GM13977 (cell line): ENCODE data around the gene TPRG1L.

Experiments
- DNase-seq: peaks from one replicate; pipeline ENCODE4 v3.0.0; 2012; ENCODE audit warnings: low spot score
- CTCF ChIP-seq: IDR thresholded peaks from 2 replicates; pipeline ENCODE4 v1.5.1; 2012; ENCODE audit warnings: mild to moderate bottlenecking, control low read depth; ENCODE audit not compliant: insufficient read depth; ENCODE audit errors: extremely low read depth, missing control alignments
- in situ Hi-C: fragments of 300-500 bp; cut with MboI; formaldehyde crosslinking; loops from one replicate; pipeline ENCODE4 v1.12.0; 2022; ENCODE audit warnings: low sequenced_read_pairs, low pct_unique_long_range_greater_than_20kb, mixed read lengths, inconsistent platforms; ENCODE audit not compliant: unreplicated experiment

TPRG1L gene

GRCh38 chr1:3645666-3646355 lies 21.0 kb downstream of the TPRG1L start:
- in situ Hi-C loops = no loop called here
- no peak for TF ChIP-seq CTCF
- DNase-seq = no peak

DNA sequence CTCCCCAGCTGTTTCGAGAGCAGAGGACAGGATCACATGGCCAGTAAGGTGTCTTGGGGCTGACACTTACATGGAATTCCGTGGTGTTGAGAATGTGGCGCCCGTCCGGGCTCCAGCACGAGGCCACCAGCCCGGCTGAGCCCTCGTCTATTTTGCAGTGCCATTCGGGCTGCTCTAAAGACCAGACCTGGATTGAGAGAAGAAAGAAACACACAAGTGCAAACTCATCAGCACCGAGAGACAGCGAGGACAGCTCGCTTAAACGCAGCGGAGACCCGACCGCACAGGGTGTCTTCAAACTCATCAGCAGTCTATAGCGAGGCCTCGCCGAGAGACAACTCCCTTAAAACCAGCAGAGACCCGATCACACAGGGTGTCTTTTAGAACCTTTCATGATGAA lies 21.8 kb downstream of the TPRG1L start:
- TF ChIP-seq CTCF = no peak
- in situ Hi-C loops = no loop called here
- no peak for DNase-seq

GRCh38 chr1:3649342-3650247 lies 24.8 kb downstream of the TPRG1L start, which contains the start of gene WRAP73:
WRAP73 (minus strand) TSS chr1:3650103; CDS start chr1:3649999, 104 bp downstream.
- in situ Hi-C loops = no loop called here
- TF ChIP-seq CTCF = peak; percentile 46
- DNase-seq = peak; percentile 98

- DNase-seq = no peak
- TF ChIP-seq CTCF = no peak
- in situ Hi-C loops = no loop called here
Measured at GRCh38 chr1:3650248-3651025, 25.6 kb downstream of the TPRG1L start.

- in situ Hi-C loops = no loop called here
- no peak for TF ChIP-seq CTCF
- peak; percentile 57 for DNase-seq
Measured at GRCh38 chr1:3651026-3651929, 26.5 kb downstream of the TPRG1L start.
